Kidney epithelial cell (primary cell): ENCODE data around the gene RASGRF1. TPM values are rescaled to one million over a fixed set of nuclear protein-coding genes. Genes with fewer than 3 reads are reported as not detected.
A peak's percentile ranks its signal among the peaks of the same experiment; 100 is the strongest.

Experiments used
- DNase-seq: peaks from one replicate; pipeline ENCODE4 v3.0.0-alpha.2; 2010; ENCODE audit warnings: low read depth
- H3K27me3 ChIP-seq: 2 replicates; pipeline ENCODE4 v1.6.0; 2011; ENCODE audit warnings: low read length; ENCODE audit not compliant: control insufficient read depth, insufficient read depth
- H3K36me3 ChIP-seq: 2 replicates; pipeline ENCODE4 v1.5.1; 2011; ENCODE audit warnings: low read length; ENCODE audit not compliant: control insufficient read depth, insufficient read depth
- H3K4me3 ChIP-seq: 2 replicates; pipeline ENCODE4 v1.5.1; 2011; ENCODE audit warnings: low read depth, mild to moderate bottlenecking, control low read depth, low read length
- total RNA-seq: library from RNA; depleted of rRNA; stranded (reverse); fragments of >200 nt; gene quantifications from 2 replicates; pipeline ENCODE4 v1.2.3, GENCODE V29; 2015
- TF ChIP-seq, protein P1 (sequence below): IDR thresholded peaks from 2 replicates; pipeline ENCODE4 v1.5.1; 2011; ENCODE audit warnings: mild to moderate bottlenecking, moderate library complexity, low read length, control low read depth, inconsistent platforms; ENCODE audit not compliant: insufficient read depth, poor library complexity, severe bottlenecking

RASGRF1 gene
- total RNA-seq, 1 donor from 2014 or later: 1.4 TPM

GRCh38 chr15:78956937-78957336 is 133.6 kb downstream of the RASGRF1 start:
- Histone ChIP-seq H3K4me3 (no peak overlapping the region), H3K36me3 (no peaks in the 10 kb centered on the region), H3K27me3 (no peaks in the 10 kb centered on the region)
- TF ChIP-seq, protein P1, sequence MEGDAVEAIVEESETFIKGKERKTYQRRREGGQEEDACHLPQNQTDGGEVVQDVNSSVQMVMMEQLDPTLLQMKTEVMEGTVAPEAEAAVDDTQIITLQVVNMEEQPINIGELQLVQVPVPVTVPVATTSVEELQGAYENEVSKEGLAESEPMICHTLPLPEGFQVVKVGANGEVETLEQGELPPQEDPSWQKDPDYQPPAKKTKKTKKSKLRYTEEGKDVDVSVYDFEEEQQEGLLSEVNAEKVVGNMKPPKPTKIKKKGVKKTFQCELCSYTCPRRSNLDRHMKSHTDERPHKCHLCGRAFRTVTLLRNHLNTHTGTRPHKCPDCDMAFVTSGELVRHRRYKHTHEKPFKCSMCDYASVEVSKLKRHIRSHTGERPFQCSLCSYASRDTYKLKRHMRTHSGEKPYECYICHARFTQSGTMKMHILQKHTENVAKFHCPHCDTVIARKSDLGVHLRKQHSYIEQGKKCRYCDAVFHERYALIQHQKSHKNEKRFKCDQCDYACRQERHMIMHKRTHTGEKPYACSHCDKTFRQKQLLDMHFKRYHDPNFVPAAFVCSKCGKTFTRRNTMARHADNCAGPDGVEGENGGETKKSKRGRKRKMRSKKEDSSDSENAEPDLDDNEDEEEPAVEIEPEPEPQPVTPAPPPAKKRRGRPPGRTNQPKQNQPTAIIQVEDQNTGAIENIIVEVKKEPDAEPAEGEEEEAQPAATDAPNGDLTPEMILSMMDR: no peak
- no peak for DNase-seq

GRCh38 chr15:78955355-78955754 is 135.2 kb downstream of the RASGRF1 start:
- Histone ChIP-seq H3K4me3 (no peak overlapping the region), H3K27me3 (no peaks in the 10 kb centered on the region), H3K36me3 (no peaks in the 10 kb centered on the region)
- TF ChIP-seq, protein P1: no peak
- no peak for DNase-seq

GRCh38 chr15:78951841-78952238 is 138.7 kb downstream of the RASGRF1 start:
- Histone ChIP-seq H3K4me3 (no peak overlapping the region), H3K36me3 (no peaks in the 10 kb centered on the region), H3K27me3 (no peaks in the 10 kb centered on the region)
- no peak for DNase-seq
- TF ChIP-seq, protein P1: no peak

DNA sequence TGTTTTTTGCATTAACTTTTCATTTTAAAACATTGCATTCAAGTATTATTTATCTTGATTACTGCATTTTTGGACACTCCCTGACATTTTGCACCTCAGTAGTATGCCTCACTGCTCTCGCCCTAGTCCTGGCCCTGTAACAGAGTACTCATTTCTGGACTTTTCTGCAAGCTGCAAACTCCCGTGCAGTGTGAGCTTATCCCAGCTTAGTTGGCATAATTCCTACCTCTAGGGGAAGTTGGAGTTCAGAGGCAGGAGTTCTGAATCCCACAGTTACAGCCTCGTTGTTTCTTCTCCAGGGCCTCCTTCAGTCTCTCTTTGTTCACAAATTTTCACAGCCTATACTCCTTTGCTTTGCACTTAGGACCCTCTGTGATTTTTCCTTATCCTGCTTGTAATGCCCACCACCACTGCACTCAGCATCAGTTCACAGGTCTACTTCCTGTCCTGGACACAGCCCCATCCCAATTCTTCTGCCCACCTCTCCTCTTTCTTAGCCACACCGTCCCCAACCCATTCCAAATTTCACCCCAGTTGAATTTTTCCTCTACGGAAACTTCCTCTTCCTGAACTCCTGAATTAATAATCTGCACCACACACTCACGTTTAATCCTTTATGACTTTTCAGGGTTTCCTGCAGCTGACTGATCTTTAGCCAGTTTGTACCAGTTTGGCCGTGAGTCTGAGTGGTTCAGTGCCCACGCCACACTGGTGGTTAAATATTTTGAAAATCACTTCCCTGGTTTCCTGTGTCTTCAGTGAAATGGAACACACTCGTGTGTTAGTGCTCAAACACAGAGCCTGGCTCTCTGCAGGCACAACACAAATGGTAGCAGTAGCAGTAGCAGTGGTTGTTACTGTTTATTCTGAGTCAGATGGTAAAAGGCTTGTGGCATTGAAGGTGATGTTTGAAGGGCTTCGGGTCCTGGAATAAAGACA is 139.4 kb downstream of the RASGRF1 start:
- Histone ChIP-seq H3K36me3 (no peaks in the 10 kb centered on the region), H3K27me3 (peaks cover 3% of the 10 kb centered on the region), H3K4me3 (no peak overlapping the region)
- DNase-seq: no peak
- TF ChIP-seq, protein P1: peak; percentile 19

GRCh38 chr15:78950343-78950742 is 140.2 kb downstream of the RASGRF1 start:
- Histone ChIP-seq H3K36me3 (no peaks in the 10 kb centered on the region), H3K4me3 (no peak overlapping the region), H3K27me3 (peaks cover 3% of the 10 kb centered on the region)
- TF ChIP-seq, protein P1: no peak
- DNase-seq: no peak
